Activated CD8-positive, alpha-beta T cell treated with anti-CD3 and anti-CD28 coated beads for 36 hours (primary cell): ENCODE results near the gene LFNG. TPM values are rescaled to one million over a fixed set of nuclear protein-coding genes. Genes with fewer than 3 reads are reported as not detected.

ENCODE experiments used
- ATAC-seq: fragments of 200-7000 bp; cut with Tn5 transposase; one replicate; pipeline ENCODE4 v1.10.0; 2021; ENCODE audit warnings: mild to moderate bottlenecking, moderate library complexity
- CTCF ChIA-PET: fragments of 350-600 bp; sonication (Branson Sonifier 250); formaldehyde crosslinking; loops from one replicate; lab custom pipeline; 2021; ENCODE audit warnings: antibody characterized with exemption; lab: Charles Lee
- POLR2A ChIA-PET: fragments of 350-600 bp; sonication (Branson Sonifier 250); formaldehyde crosslinking; loops from one replicate; lab custom pipeline; 2021; ENCODE audit warnings: antibody characterized with exemption; lab: Charles Lee
- DNase-seq: peaks from one replicate; pipeline ENCODE4 v3.0.0-alpha.2; 2020
- H3K27ac Mint-ChIP-seq: one replicate; pipeline ENCODE4 v1.8.0; 2021; ENCODE audit warnings: mild to moderate bottlenecking, mixed read lengths
- H3K27me3 Mint-ChIP-seq: one replicate; pipeline ENCODE4 v1.8.0; 2021; ENCODE audit warnings: mixed read lengths
- H3K36me3 Mint-ChIP-seq: one replicate; pipeline ENCODE4 v1.8.0; 2021; ENCODE audit warnings: low read depth, mixed read lengths
- H3K4me1 Mint-ChIP-seq: one replicate; pipeline ENCODE4 v1.8.0; 2021; ENCODE audit warnings: low read depth, mixed read lengths
- H3K4me3 Mint-ChIP-seq: one replicate; pipeline ENCODE4 v1.8.0; 2021; ENCODE audit warnings: mild to moderate bottlenecking, moderate library complexity, mixed read lengths
- H3K9me3 Mint-ChIP-seq: one replicate; pipeline ENCODE4 v1.8.0; 2021; ENCODE audit warnings: mixed read lengths
- intact Hi-C: fragments of 100-400 bp; cut with micrococcal nuclease; formaldehyde crosslinking; loops from one replicate; pipeline ENCODE4 v1.10.0; 2022
- total RNA-seq, 2 experiments: library from RNA; stranded (reverse); gene quantifications; one replicate each; pipeline ENCODE4 v1.2.3, GENCODE V29; 2021
- TF ChIP-seq, protein P1 (sequence below): fragments of 200-600 bp; IDR thresholded peaks from one replicate; pipeline ENCODE4 v1.8.0; 2022; ENCODE audit warnings: antibody characterized with exemption, mild to moderate bottlenecking

Gene LFNG, protein sequence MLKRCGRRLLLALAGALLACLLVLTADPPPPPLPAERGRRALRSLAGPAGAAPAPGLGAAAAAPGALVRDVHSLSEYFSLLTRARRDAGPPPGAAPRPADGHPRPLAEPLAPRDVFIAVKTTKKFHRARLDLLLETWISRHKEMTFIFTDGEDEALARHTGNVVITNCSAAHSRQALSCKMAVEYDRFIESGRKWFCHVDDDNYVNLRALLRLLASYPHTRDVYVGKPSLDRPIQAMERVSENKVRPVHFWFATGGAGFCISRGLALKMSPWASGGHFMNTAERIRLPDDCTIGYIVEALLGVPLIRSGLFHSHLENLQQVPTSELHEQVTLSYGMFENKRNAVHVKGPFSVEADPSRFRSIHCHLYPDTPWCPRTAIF
- total RNA-seq: 10 to 100 TPM; 50.6 TPM

DNA sequence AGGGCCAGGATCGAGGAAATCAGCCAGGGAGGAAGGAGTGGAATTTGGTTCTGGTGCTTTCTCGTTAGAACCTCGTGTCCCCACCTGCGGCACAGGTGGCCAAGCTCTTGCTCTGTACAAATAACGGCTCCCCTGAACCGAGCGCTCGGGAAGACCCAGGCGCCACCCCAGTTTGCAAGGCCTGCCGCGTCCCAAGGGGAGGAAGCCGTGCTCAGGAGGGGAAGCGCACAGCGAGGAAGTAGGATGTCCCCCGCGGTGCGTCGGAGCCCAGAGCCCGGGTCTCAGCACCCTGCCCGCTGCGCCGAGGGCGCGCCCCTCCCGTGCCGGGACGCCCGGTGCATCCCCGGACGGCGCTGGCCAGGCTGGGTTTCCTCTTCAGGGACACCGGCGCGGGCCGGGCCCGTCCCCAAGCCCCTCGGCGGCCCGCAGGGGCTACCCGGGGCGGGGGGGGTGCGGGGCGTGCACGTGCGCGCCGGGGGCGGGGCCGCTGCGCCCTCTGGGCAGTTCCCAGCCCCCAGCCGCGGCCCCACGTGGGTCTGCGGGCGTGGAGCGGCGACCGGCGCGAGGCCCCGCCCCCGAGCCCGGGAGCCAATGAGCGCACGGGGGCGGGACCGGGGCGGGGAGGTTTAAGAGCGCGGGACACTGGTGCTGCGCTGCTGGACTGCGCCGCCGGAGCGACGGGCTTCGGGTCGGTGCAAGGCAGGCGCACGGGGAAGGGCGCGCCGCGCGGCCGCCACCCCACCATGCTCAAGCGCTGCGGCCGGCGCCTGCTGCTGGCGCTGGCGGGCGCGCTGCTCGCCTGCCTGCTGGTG lies at the start of gene LFNG:
TSS of gene LFNG (plus strand) at position 656 of the 812 bp plus-strand sequence. CDS start at position 744, 88 bp downstream.
- peaks cover 28% of the 10 kb centered on the region for H3K4me1 Mint-ChIP-seq
- POLR2A ChIA-PET: interaction anchor here (0.8 to 6.0 kb wide), 5 partner anchors 9 to 107 kb away, joined by 3 to 60 read pairs (median 6); no protein-coding TSS in a partner anchor
- peak within 1 kb of the TSS; percentile 87 for H3K27ac Mint-ChIP-seq
- H3K4me3 Mint-ChIP-seq: peak within 1 kb of the TSS; percentile 97
- intact Hi-C loops: no loop called here
- no peaks in the 10 kb centered on the region for H3K9me3 Mint-ChIP-seq
- H3K27me3 Mint-ChIP-seq: no peaks in the 10 kb centered on the region
- peaks cover 17% of the 10 kb centered on the region for H3K36me3 Mint-ChIP-seq
- ATAC-seq (peak; percentile 70), DNase-seq (peak; percentile 88)
- TF ChIP-seq, protein P1, sequence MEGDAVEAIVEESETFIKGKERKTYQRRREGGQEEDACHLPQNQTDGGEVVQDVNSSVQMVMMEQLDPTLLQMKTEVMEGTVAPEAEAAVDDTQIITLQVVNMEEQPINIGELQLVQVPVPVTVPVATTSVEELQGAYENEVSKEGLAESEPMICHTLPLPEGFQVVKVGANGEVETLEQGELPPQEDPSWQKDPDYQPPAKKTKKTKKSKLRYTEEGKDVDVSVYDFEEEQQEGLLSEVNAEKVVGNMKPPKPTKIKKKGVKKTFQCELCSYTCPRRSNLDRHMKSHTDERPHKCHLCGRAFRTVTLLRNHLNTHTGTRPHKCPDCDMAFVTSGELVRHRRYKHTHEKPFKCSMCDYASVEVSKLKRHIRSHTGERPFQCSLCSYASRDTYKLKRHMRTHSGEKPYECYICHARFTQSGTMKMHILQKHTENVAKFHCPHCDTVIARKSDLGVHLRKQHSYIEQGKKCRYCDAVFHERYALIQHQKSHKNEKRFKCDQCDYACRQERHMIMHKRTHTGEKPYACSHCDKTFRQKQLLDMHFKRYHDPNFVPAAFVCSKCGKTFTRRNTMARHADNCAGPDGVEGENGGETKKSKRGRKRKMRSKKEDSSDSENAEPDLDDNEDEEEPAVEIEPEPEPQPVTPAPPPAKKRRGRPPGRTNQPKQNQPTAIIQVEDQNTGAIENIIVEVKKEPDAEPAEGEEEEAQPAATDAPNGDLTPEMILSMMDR: no peak
- CTCF ChIA-PET: no interaction called here

DNA sequence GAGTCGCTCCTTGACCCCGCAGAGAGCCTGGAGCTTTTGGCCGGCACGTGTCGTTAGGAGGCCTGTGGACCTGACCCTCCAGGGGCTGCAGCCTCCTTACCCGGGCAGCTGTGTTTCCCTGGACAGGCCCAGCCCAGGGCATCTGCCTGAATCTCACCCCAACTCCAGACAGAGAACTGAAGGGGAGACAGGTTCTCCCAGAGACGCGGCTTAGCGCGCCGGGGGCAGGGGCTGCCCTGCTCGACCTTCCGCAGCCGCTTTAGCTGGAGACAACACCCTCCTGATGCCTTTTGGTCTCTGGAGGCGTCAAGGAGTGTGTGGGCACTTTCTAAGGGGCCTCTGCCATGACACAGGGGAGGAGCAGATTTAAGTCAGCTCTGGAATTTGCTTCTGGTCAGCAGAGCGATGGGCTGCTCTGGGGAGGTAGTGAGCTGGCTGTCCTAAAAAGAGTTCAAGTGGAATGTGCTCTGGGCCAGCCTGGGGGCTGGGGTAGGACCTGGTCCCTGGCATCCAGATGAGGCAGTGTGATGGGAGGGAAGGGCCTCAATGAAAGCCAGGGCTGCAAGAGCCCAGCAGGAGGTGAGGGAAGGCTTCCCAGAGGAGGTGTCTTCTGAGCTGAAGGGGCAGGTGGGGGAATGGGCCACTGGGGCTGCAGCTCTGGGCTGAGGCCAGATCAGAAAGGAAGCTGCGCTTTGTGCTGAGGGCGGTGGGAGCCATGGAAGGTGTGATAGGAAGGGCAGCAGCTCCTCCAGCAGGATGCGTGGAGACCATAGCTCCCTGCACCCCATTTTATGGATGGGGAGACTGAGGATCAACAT lies 49.2 kb upstream of the LFNG start:
- intact Hi-C loops: no loop called here
- ChIA-PET CTCF (interaction anchor here (0.6 to 6.1 kb wide), 9 partner anchors 8 to 288 kb away, joined by 3 to 146 read pairs (median 4); no protein-coding TSS in a partner anchor), POLR2A (interaction anchor here (0.6 to 0.7 kb wide), 2 partner anchors 70 to 100 kb away, joined by 5 read pairs; no protein-coding TSS in a partner anchor)
- H3K4me3 Mint-ChIP-seq: no peak overlapping the region
- H3K36me3 Mint-ChIP-seq: no peaks in the 10 kb centered on the region
- ATAC-seq (no peak), DNase-seq (no peak)
- H3K9me3 Mint-ChIP-seq: no peaks in the 10 kb centered on the region
- peaks cover 4% of the 10 kb centered on the region for H3K27me3 Mint-ChIP-seq
- no peak overlapping the region for H3K27ac Mint-ChIP-seq
- H3K4me1 Mint-ChIP-seq: peaks cover 2% of the 10 kb centered on the region
- TF ChIP-seq, protein P1: no peak

DNA sequence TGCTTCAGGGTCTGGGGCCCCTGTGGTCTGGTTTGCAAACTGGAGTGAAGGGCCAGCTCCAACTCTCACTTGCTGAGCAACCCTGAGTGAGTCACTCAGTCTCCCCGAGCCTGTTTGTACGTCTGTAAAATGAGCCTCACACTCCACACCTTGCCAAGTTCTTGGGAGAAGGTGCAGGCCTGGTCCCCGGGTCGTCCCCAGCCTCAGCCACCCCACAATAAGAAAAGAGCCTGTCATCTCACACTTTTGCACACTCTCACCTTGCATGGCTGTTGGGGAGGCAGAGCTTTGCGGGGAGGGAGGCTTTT lies 48.6 kb upstream of the LFNG start:
- TF ChIP-seq, protein P1: no peak
- H3K4me1 Mint-ChIP-seq: peaks cover 2% of the 10 kb centered on the region
- peaks cover 4% of the 10 kb centered on the region for H3K27me3 Mint-ChIP-seq
- no peaks in the 10 kb centered on the region for H3K9me3 Mint-ChIP-seq
- ChIA-PET POLR2A (interaction anchor here (0.6 to 0.9 kb wide), 2 partner anchors 38 to 100 kb away, joined by 3 to 5 read pairs; no protein-coding TSS in a partner anchor), CTCF (interaction anchor here (1.1 to 6.1 kb wide), 3 partner anchors 8 to 65 kb away, joined by 4 to 146 read pairs (median 4); no protein-coding TSS in a partner anchor)
- no peak for DNase-seq
- no peak overlapping the region for H3K27ac Mint-ChIP-seq
- intact Hi-C loops: no loop called here
- no peak overlapping the region for H3K4me3 Mint-ChIP-seq
- ATAC-seq: no peak
- H3K36me3 Mint-ChIP-seq: no peaks in the 10 kb centered on the region

DNA sequence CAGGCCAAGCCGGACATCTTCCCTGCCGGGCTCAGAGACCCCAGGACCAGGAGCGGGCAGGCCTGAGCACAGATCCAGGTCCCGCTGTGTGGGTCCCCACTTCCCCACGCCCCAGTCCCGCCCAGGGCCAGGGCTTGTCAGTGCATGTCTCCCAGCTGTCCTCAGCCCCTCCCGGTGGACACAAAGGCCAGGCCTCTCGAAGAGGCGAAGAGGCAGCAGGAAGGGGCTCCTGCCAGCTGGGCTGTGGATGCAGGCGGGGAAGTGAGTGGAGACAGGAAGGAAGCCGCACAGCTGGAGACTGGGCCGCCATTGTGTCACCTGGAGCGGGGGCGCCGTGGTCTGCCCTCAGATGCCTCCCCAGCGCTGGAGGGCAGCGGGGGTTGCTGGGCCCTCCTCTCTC lies 48.2 kb upstream of the LFNG start:
- CTCF ChIA-PET: interaction anchor here (1.1 to 6.1 kb wide), 2 partner anchors 20 to 65 kb away, joined by 4 to 146 read pairs; no protein-coding TSS in a partner anchor
- no peaks in the 10 kb centered on the region for H3K36me3 Mint-ChIP-seq
- POLR2A ChIA-PET: interaction anchor here (0.9 kb wide), 1 partner anchor 37 kb away, joined by 3 read pairs; no protein-coding TSS in a partner anchor
- intact Hi-C loops: no loop called here
- peaks cover 4% of the 10 kb centered on the region for H3K27me3 Mint-ChIP-seq
- no peak for ATAC-seq
- H3K9me3 Mint-ChIP-seq: no peaks in the 10 kb centered on the region
- no peak for DNase-seq
- H3K4me3 Mint-ChIP-seq: no peak overlapping the region
- H3K4me1 Mint-ChIP-seq: peaks cover 2% of the 10 kb centered on the region
- TF ChIP-seq, protein P1: no peak
- no peak overlapping the region for H3K27ac Mint-ChIP-seq
